Stimulated activated CD4-positive, alpha-beta T cell treated with anti-CD3 and anti-CD28 coated beads, Interleukin-12 subunit alpha, Interleukin-12 subunit beta, amount 100 ng/mL, for 24 hours (primary cell): ENCODE measurements around the gene RIMKLA.

ENCODE experiments used
- DNase-seq, 2 experiments: peaks; one replicate each; pipeline ENCODE4 v3.0.0-alpha.2; 2020; ENCODE audit warnings: low read depth in 2 of 2

Gene RIMKLA

GRCh38 chr1:42430286-42431135 is 49.9 kb downstream of the RIMKLA start:
- no peak for DNase-seq

GRCh38 chr1:42431514-42431913 is 50.9 kb downstream of the RIMKLA start:
- no peak for DNase-seq

GRCh38 chr1:42432714-42433113 is 52.1 kb downstream of the RIMKLA start:
- DNase-seq: no peak

- DNase-seq: no peak
These were observed 52.8 kb downstream of the RIMKLA start for GRCh38 chr1:42433369-42433768.

- no peak for DNase-seq
These were observed 53.7 kb downstream of the RIMKLA start for GRCh38 chr1:42434340-42434739.

- DNase-seq: no peak
These were observed 59.3 kb downstream of the RIMKLA start for GRCh38 chr1:42439940-42440339.

GRCh38 chr1:42442662-42443061 is 62.1 kb downstream of the RIMKLA start:
- no peak for DNase-seq

GRCh38 chr1:42449256-42449655 is 68.7 kb downstream of the RIMKLA start:
- no peak for DNase-seq

GRCh38 chr1:42450061-42450460 is 69.5 kb downstream of the RIMKLA start:
- no peak for DNase-seq

- DNase-seq: no peak
These were observed 72.8 kb downstream of the RIMKLA start for GRCh38 chr1:42453386-42453785.

GRCh38 chr1:42454403-42454802 is 73.8 kb downstream of the RIMKLA start:
- no peak for DNase-seq

- DNase-seq: peak; percentile 84 to 90
These were observed 75.6 kb downstream of the RIMKLA start, which contains the start of the genes PPCS and ZMYND12 for GRCh38 chr1:42456010-42456753. Gene PPCS (plus strand): TSS chr1:42456543. CDS start chr1:42456566, 23 bp downstream. Gene ZMYND12 (minus strand): TSS chr1:42456022. CDS start chr1:42455997, 25 bp downstream.

- DNase-seq: peak; percentile 32 to 38
These were observed 76.1 kb downstream of the RIMKLA start for GRCh38 chr1:42456754-42457089.

- no peak for DNase-seq
These were observed 80.6 kb downstream of the RIMKLA start for GRCh38 chr1:42461196-42461595.

- peak; percentile 93 for DNase-seq
These were observed 82.5 kb downstream of the RIMKLA start, which contains the start of gene CCDC30 for GRCh38 chr1:42462828-42463763. Gene CCDC30 (plus strand): TSS chr1:42463286. CDS start chr1:42480552, 17,266 bp downstream.

- no peak for DNase-seq
These were observed 83.3 kb downstream of the RIMKLA start for GRCh38 chr1:42463921-42464320.

GRCh38 chr1:42466030-42466429 is 85.4 kb downstream of the RIMKLA start:
- DNase-seq: no peak

- DNase-seq: no peak
These were observed 89.1 kb downstream of the RIMKLA start for GRCh38 chr1:42469727-42470126.
